IPS DF 6.9 (cell line): ENCODE measurements around the gene LRIT1.
A peak's percentile ranks its signal among the peaks of the same experiment; 100 is the strongest.
"Not testable (repeated sequence)": the region's sequence is repeated elsewhere in the genome, so short reads cannot be mapped to it uniquely, and the experiment has no call there.

Source experiments
- DNase-seq: peaks from one replicate; pipeline ENCODE4 v3.0.0-alpha.2; 2013; ENCODE audit warnings: low read depth, low spot score
- H3K27ac ChIP-seq: one replicate; pipeline ENCODE4 v1.5.1; 2013; ENCODE audit warnings: low read length, control low read depth
- H3K27me3 ChIP-seq: 2 replicates; pipeline ENCODE4 v1.6.1; 2013; ENCODE audit warnings: mild to moderate bottlenecking, low read length; ENCODE audit not compliant: control insufficient read depth, insufficient read depth
- H3K36me3 ChIP-seq: 2 replicates; pipeline ENCODE4 v1.6.1; 2013; ENCODE audit warnings: low read length; ENCODE audit not compliant: control insufficient read depth, insufficient read depth
- H3K4me1 ChIP-seq: 2 replicates; pipeline ENCODE4 v1.6.1; 2013; ENCODE audit warnings: low read length; ENCODE audit not compliant: control insufficient read depth, insufficient read depth
- H3K4me3 ChIP-seq: 2 replicates; pipeline ENCODE4 v1.5.1; 2013; ENCODE audit warnings: mild to moderate bottlenecking, low read length
- H3K9me3 ChIP-seq: 2 replicates; pipeline ENCODE4 v1.6.1; 2013; ENCODE audit warnings: low read length, inconsistent platforms; ENCODE audit not compliant: control insufficient read depth, insufficient read depth
- WGBS: extraction: QIAGEN DNeasy Blood & Tissue Kit; methylation state at CpG from one replicate; pipeline ENCODE4 v1.1.7; 2013; ENCODE audit warnings: mixed read lengths, missing lambda C conversion rate; ENCODE audit not compliant: insufficient read length, insufficient coverage; 5-methylcytosine and 5-hydroxymethylcytosine counted together

Gene LRIT1

GRCh38 chr10:84241185-84241790 is at the start of gene LRIT1:
TSS of gene LRIT1 (minus strand) at chr10:84241546. CDS start at chr10:84241439, 107 bp downstream.
- H3K36me3 ChIP-seq: no peaks in the 10 kb centered on the region
- no peaks in the 10 kb centered on the region; the same call in 1 of the 2 replicates for H3K27me3 ChIP-seq
- H3K4me1 ChIP-seq: no peaks in the 10 kb centered on the region
- H3K4me3 ChIP-seq: no peak within 1 kb of the TSS
- H3K27ac ChIP-seq: no peak within 1 kb of the TSS
- WGBS: no CpG with 5 or more reads among the region's 13 CpGs
- DNase-seq: no peak
- no peaks in the 10 kb centered on the region for H3K9me3 ChIP-seq

DNA sequence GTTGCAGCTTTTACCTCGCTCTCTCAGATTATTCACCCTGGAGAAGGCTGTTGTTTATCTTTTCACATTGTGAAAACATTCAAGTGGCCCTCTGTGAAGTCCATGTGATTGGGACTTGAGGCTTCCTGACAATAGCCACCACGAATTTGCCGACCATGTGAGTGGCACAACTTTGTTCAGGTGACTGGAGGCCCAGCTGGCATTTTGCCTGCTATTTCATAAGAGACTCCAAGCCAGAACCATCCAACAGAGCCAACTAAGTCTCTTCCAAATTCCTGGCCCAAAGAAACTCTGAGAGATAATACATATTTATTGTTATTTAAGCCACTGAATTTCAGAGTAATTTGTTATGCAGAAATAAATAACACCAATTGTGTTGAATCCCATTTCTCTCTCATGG is 48.9 kb upstream of the LRIT1 start:
- no CpG with 5 or more reads among the region's 3 CpGs for WGBS
- no peak for DNase-seq
- H3K27me3 ChIP-seq: no peaks in the 10 kb centered on the region
- H3K9me3 ChIP-seq: no peaks in the 10 kb centered on the region
- no peak overlapping the region for H3K27ac ChIP-seq
- H3K4me3 ChIP-seq: no peak overlapping the region
- H3K36me3 ChIP-seq: no peaks in the 10 kb centered on the region
- no peaks in the 10 kb centered on the region for H3K4me1 ChIP-seq

- H3K27ac ChIP-seq: no peak overlapping the region
- no peaks in the 10 kb centered on the region for H3K36me3 ChIP-seq
- no peaks in the 10 kb centered on the region for H3K27me3 ChIP-seq
- no CpG with 5 or more reads among the region's 1 CpG for WGBS
- no peaks in the 10 kb centered on the region for H3K9me3 ChIP-seq
- H3K4me3 ChIP-seq: no peak overlapping the region
- no peaks in the 10 kb centered on the region for H3K4me1 ChIP-seq
- DNase-seq: no peak
Observed at GRCh38 chr10:84289521-84290200, 48.3 kb upstream of the LRIT1 start.

- no peak overlapping the region for H3K4me3 ChIP-seq
- no peaks in the 10 kb centered on the region for H3K4me1 ChIP-seq
- DNase-seq: no peak
- no peaks in the 10 kb centered on the region for H3K36me3 ChIP-seq
- no peak overlapping the region for H3K27ac ChIP-seq
- no peaks in the 10 kb centered on the region for H3K9me3 ChIP-seq
- no peaks in the 10 kb centered on the region for H3K27me3 ChIP-seq
- no CpG with 5 or more reads among the region's 1 CpG for WGBS
Observed at GRCh38 chr10:84288151-84288550, 46.8 kb upstream of the LRIT1 start.

DNA sequence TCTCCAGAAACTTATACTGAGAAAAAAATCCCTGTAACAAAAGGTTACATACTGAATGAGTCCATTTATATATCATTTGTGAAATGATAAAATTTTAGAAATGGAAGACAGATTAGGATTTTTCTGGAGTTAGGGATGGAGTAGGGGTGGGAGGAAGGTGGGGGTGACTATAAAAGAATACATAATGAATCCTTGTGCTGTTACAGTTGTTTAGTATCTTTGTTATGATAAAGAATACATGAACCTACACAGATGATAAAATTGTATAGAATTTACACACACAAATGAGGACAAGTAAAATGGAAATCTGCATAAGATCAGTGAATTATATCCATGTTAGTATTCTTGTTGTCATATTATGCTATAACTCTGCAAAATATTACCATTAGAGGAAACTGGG is 45.3 kb upstream of the LRIT1 start:
- Histone ChIP-seq H3K27me3 (no peaks in the 10 kb centered on the region), H3K27ac (no peak overlapping the region), H3K4me3 (no peak overlapping the region), H3K4me1 (no peaks in the 10 kb centered on the region), H3K9me3 (no peaks in the 10 kb centered on the region), H3K36me3 (no peaks in the 10 kb centered on the region)
- DNase-seq: no peak

DNA sequence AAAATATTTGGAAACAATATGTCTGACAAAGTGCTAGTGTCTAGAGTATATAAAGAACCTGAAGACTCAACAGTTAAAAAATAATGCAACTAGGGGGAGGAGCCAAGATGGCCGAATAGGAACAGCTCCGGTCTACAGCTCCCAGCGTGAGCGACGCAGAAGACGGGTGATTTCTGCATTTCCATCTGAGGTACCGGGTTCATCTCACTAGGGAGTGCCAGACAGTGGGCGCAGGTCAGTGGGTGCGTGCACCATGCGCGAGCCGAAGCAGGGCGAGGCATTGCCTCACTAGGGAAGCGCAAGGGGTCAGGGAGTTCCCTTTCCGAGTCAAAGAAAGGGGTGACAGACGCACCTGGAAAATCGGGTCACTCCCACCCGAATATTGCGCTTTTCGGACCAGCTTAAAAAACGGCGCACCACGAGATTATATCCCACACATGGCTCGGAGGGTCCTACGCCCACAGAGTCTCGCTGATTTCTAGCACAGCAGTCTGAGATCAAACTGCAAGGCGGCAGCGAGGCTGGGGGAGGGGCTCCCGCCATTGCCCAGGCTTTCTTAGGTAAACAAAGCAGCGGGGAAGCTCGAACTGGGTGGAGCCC is 38.6 kb upstream of the LRIT1 start:
- DNase-seq: not testable (repeated sequence)
- WGBS: no CpG with 5 or more reads among the region's 31 CpGs

DNA sequence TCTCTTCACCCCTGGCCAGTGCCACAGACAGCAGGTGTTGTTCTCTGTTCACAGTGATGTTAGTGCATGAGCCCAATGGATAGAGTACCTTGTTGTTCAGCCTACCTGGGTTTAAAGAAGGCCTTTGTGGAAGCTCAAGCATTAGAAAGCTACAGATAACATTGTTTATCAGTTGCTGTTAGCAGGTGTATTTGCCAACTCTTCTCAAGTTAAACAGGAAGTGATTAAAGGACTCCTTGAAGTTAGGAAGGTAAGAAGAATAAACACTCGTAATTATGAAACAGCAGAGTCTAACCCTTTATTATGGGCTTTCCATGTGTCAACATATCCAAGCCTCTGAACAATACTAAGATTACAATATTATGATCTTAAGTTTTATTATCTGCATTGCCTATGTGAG is 29.4 kb upstream of the LRIT1 start:
- DNase-seq: no peak
- Histone ChIP-seq H3K27me3 (no peaks in the 10 kb centered on the region; the same call in 1 of the 2 replicates), H3K9me3 (no peaks in the 10 kb centered on the region), H3K36me3 (no peaks in the 10 kb centered on the region), H3K27ac (no peak overlapping the region), H3K4me3 (no peak overlapping the region), H3K4me1 (peaks cover 1% of the 10 kb centered on the region; the same call in 1 of the 2 replicates)
- WGBS: no CpG with 5 or more reads among the region's 1 CpG

More for the DNA sequence above, 38.6 kb upstream of the LRIT1 start:
- not testable (repeated sequence) for H3K4me1 ChIP-seq, H3K27ac ChIP-seq, H3K4me3 ChIP-seq, H3K9me3 ChIP-seq, H3K36me3 ChIP-seq, H3K27me3 ChIP-seq

- no peak overlapping the region for H3K4me3 ChIP-seq
- no peaks in the 10 kb centered on the region for H3K36me3 ChIP-seq
- WGBS: no CpG with 5 or more reads among the region's 2 CpGs
- DNase-seq: no peak
- H3K9me3 ChIP-seq: no peaks in the 10 kb centered on the region
- no peaks in the 10 kb centered on the region for H3K27me3 ChIP-seq
- H3K4me1 ChIP-seq: peaks cover 1% of the 10 kb centered on the region; the same call in 1 of the 2 replicates
- no peak overlapping the region for H3K27ac ChIP-seq
Observed at GRCh38 chr10:84269773-84270172, 28.4 kb upstream of the LRIT1 start.

- no peak overlapping the region for H3K4me3 ChIP-seq
- no peak for DNase-seq
- WGBS: no CpG with 5 or more reads among the region's 1 CpG
- no peaks in the 10 kb centered on the region for H3K36me3 ChIP-seq
- peaks cover 1% of the 10 kb centered on the region; the same call in 1 of the 2 replicates for H3K4me1 ChIP-seq
- no peaks in the 10 kb centered on the region for H3K27me3 ChIP-seq
- H3K9me3 ChIP-seq: no peaks in the 10 kb centered on the region
- H3K27ac ChIP-seq: no peak overlapping the region
Observed at GRCh38 chr10:84269162-84269561, 27.8 kb upstream of the LRIT1 start.

DNA sequence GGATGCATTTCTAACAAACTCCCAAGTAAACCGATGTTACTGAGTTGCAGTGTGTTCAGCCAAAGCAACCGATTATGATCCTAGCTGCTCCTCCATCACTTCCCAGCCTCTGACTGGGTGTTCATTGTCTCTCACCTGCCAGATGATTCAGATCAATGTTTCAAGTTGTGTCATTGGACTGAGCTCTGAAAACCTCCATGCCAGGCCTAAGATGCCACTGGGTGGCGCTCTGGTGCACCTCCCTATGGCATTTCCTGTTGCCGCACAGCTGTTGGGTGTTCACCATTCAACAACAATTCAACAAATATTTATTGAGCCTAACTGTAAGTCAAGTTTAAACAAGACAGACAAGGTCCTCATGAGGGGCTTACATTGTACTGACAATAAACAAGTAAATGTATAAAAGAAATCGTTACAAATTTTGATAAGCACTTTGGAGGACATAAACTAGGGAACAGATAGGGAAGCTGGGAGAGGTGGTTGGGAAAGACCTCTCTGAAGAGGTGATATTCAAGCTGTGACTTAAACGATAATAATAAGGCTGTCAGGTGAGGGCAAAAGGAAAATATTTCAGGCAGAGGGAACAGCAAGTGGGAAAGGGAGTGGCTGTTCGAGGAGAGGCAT is 26.3 kb upstream of the LRIT1 start:
- WGBS: no CpG with 5 or more reads among the region's 7 CpGs
- Histone ChIP-seq H3K4me3 (no peak overlapping the region), H3K36me3 (no peaks in the 10 kb centered on the region), H3K27me3 (no peaks in the 10 kb centered on the region), H3K4me1 (peaks cover 1% of the 10 kb centered on the region; the same call in 1 of the 2 replicates), H3K27ac (no peak overlapping the region), H3K9me3 (no peaks in the 10 kb centered on the region)
- DNase-seq: peak; percentile 64
